NOMO-1 treated with DMSO at 0.1 percent for 48 hours (cell line): ENCODE measurements around the gene P2RY8.
"Not testable (repeated sequence)": the region's sequence is repeated elsewhere in the genome, so short reads cannot be mapped to it uniquely, and the experiment has no call there.

ENCODE experiments used
- DNase-seq: peaks from one replicate; lab custom pipeline; 2025; ENCODE audit not compliant: unreplicated experiment; lab: John Stamatoyannopoulos, UW

The P2RY8 gene

DNA sequence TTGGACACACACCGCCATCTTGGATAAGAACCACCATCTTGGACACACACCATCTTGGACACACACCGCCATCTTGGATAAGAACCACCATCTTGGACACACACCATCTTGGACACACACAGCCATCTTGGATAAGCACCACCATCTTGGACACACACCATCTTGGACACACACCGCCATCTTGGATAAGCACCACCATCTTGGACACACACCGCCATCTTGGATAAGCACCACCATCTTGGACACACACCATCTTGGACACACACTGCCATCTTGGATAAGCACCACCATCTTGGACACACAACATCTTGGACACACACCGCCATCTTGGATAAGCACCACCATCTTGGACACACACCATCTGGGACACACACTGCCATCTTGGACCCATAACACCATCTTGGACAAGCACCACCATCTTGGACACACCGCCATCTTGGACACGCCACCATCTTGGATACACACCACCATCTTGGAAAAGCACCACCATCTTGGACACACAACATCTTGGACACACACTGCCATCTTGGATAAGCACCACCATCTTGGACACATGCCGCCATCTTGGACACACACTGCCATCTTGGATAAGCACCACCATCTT lies 88.9 kb downstream of the P2RY8 start:
- not testable (repeated sequence) for DNase-seq

DNA sequence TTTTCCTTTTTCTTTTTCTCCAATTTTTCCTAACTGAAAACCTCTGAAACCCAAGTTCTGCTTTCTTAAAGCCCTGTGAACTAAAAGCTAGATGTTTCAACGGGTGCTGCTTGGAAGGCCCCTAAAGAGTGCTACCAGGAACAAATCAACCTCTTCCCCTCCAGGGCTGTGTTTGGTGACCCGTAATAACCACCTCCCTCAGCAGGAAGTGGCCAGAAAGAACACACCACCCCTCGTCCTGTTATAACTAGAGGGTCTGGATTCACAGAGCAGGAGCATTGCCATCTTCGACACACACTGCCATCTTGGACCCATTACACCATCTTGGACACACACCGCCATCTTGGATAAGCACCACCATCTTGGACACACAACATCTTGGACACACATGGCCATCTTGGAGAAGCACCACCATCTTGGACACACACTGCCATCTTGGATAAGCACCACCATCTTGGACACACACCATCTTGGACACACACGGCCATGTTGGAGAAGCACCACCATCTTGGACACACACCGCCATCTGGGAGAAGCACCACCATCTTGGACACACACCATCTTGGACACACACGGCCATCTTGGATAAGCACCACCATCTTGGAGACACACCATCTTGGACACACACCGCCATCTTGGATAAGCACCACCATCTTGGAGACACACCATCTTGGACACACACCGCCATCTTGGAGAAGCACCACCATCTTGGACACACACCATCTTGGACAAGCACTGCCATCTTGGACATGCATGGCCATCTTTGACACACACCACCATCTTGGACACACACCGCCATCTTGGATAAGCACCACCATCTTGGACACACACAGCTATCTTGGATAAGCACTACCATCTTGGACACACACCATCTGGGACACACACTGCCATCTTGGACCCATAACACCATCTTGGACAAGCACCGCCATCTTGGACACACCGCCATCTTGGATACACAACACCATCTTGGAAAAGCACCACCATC lies 89.7 kb downstream of the P2RY8 start:
- DNase-seq: not testable (repeated sequence)

DNA sequence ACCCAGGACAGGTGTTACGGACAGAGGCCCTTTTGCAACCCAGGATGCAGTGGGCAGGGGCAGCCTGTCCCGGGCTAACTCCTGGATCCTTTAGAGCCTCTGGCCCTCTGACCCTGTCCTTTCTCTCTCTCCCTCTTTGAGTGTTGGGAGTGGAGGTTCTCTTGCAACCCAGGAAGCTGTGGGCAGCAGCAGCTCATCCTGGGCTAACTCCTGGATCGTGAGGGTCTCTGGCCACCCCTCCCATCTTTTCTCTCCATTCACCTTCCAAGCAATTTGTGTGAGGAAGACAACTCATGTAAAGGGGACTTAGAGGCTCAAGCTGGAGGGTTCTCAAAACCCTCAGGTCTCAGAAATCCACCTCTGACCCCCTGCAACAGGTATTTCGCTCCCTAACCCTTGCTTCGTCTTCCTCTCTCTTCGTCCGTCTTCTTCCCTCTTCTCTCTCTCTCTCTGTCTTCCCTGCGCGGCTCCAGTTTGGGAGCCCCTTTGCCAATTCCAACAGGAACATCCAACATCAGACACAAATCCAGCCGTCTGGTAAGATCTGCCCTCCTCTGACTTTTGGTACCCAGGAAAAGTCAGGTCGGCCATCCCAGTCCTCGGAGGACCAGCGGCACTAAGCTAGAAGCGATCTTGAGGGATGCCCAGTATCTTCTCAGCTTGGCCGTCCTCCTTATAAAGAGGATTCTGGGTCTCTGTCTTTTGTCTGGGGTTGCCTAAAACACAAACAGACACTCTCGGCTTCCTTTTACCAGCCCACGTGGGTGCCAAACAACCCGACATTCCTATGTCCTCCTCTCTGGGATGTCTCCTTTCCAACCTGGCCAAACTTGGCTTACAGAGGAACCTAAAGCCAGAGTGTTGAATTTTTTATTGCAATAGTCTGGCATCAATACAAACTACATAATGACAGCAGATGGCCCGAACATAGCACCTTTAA lies 92.2 kb downstream of the P2RY8 start:
- no peak for DNase-seq

DNA sequence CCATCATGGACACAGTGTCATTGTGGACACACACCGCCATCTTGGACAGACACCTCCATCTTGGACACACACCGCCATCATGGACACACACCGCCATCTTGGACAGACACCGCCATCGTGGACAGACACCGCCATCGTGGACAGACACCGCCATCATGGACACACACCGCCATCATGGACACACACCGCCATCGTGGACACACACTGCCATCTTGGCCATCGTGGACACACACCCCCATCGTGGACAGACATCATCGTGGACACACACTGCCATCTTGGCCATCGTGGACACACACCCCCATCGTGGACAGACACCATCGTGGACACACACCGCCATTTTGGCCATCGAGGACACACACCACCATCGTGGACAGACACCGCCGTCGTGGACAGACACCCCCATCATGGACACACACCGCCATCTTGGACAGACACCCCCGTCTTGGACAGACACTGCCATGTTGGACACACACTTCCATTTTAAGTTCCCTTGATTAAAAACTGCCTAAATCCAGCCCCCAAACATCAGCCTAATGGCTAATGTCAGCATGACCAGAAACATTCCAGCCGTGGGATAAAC lies 93.4 kb downstream of the P2RY8 start:
- no peak for DNase-seq

DNA sequence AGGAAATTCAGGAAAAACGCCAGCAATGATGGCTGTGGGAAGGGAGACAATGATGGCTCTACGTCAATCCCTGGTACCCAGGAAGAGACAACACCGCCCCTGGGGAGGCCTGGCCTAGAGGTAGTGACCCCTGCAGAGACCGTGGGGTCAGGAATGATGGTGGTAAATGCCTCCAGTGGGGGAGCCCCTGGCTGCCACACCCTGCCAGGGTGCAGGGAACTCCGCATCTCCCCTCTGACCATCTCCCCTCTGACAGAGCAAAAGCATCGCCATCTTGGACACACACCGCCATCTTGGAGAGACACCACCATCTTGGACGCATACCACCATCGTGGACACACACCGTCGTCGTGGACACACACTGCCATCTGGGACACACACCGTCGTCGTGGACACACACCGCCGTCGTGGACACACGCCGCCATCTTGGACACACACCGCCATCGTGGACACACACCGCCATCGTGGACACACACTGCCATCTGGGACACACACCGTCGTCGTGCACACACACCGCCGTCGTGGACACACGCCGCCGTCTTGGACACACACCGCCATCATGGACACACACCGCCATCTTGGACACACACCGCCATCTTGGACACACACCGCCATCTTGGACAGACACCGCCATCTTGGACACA lies 94.1 kb downstream of the P2RY8 start:
- DNase-seq: no peak

DNA sequence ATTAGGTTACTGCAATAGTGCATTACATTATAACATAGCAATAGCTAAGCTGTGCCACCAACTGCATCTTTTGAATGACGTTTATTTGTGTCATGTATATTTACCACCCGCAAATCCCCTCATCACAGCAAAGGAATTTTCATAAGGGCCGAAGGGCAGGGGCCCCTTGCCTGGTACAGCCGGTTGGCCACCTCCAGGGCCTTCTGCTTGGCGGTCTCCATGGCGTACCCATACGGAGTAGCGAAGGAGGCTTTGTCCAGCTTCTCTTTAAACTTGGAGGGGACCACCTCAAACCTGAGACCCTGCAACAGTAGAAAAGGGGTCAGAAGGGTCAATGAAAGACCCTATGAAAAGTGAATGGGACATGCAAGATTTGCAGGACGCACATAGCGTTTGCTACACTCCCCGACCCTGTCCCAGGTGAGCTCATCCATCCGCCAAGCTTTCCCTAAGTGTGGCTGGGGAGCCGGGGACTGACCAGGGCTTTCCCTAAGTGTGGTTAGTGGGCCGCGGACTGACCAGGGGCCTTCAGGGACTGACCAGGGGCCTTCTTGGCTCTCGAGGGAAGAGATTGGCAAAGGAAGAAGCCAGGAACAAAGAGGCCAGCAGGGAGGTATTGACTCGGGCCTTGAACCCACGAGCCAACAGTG lies 94.8 kb downstream of the P2RY8 start:
- DNase-seq: no peak

DNA sequence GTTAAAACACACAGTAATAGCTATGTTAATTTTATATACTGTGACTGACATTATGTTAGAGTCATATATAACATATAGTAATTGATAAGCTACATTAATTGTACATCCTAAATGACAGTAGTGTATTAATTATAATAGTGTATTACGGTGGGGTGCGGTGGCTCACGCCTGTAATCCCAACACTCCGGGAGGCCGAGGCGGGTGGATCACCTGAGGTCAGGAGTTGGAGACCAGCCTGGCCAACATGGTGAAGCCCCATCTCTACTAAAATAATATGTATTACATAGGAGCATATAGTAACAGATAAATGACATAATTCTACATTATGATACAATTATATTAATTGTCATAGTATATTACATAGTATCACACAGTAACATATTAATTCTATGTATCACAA lies 96.5 kb downstream of the P2RY8 start:
- DNase-seq: no peak

DNA sequence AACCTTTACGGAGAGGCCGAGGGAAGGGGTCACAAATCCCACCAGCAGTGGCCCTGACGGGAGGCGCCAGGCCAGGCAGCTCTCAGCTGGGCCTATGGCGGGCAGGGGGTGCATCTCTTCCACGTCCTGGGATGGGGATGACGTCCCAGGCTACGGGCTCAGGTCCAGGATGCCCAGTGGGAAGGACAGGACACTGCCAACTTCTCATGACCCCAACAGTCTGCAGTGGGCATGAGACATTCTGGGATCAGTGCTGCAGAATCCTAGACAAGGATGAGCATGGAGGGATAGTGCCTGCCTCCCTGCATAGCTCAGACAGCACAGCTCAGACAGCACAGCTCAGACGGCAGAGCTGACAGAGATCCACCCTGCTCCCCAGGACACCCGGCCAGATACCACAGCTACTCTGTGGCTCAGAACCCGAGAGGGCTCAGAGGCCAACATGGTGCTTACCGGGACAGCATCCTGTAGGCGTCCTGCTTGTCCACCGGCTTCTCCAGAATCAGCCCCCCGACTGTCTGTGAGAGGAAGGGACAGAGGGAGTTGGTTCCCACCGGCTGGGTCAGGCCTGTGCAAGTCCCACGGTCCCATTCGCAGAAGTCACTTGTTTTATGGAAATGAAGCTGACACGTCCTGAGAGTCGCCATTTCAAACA lies 101.6 kb downstream of the P2RY8 start:
- no peak for DNase-seq

DNA sequence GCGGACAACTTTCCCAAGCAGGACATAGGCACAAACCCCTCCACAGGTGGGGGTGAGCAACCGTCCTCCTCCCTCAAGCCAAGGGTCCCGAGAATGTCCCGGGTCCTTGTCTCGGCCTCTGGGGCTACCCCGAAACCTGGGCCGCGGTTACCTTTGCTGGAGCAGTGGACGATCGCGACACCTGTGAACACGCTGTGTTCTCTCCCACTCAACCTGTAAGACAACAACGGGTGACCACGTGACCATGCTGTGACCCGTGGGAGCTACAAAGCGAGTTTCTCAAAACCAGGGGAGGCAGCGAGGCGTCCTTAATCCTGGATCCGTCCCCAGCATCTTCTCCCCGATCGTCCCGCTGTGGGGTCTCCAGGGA lies 102.1 kb downstream of the P2RY8 start:
- DNase-seq: no peak

DNA sequence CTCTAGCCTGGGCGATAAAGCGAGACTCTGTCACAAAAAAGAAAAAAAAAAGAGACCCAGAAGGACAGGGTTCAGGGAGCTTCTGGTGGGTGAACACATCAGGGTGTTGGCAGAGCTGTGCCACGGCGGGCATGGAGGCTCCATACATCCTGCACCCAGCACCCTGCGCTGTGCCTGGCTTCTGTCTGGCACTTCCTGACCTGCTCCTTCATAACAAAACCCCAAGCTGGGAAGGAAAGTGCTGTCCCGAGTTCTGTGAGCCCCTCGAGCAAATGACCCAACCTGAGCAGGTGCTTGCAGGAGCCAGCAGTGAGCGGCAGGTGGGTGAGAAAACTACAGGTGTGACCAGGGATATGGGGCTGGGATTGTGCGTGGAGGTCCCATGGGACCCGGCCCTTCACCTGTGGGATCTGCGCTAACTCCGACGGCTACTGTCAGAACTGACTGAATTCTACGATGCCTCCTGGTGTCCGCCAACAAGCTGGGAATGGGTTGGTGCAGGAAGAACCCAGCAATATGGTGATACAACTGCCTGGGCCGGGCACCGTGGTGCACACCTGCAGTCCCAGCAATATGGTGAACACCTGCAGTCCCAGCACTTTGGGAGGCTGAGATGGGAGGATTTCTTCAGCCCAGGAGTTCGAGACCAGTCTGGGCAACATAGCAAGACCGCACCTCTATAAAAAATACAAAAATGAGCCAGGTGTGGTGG lies 103.2 kb downstream of the P2RY8 start:
- DNase-seq: no peak

DNA sequence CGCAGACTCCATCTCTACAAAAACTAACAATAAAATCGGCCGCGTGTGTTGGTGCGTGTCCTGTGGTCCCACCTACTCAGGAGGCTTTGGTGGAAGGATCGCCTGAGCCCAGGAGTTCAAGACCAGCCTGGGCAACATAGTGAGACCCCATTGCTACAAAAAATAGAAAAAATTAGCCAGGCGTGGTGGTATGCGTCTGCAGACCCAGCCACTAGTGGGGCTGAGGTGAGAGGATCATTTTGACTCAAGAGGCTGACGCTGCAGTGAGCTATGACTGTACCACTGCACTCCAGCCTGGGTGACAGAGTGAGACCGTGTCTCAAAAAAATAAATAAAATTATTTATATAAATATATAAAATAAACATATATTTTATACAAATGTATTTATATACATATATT lies 106.5 kb downstream of the P2RY8 start:
- DNase-seq: no peak

DNA sequence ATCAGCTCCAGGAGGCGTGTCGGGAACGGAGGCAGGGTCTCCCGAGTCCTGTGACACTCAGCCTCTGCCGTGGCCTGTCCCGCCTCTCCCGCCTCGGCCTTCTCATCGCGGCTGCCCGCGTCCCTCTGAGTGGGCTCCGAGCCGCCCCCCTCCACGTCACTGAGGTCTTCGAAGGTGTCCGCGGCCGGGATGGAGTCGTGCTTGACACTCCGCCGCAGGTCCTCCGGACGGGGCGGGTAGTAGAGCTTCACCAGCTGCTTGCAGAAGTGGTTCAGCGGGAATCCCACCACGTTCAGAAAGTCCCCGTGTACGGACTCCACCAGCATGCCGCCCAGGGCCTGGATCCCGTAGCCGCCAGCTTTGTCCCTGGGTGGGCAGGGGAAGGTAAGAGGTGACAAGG lies 109.2 kb downstream of the P2RY8 start:
- DNase-seq: no peak

DNA sequence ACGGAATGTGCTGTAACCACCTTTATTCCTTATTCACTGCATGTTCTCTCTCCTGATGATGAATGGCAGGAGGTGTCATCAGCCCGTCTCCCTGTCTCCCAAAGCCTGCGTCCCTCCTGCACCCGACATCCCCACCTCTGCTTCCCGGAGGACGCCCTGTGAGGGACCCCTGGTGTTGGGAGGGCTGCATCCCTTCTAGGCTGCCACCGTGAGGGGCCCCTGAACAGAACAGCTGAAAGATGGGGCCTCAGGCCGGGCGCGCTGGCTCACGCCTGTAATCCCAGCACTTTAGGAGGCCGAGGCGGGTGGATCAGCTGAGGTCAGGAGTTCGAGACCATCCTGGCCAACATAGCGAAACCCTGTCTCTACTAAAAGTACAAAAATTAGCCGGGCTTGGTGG lies 110.7 kb downstream of the P2RY8 start:
- DNase-seq: not testable (repeated sequence)

DNA sequence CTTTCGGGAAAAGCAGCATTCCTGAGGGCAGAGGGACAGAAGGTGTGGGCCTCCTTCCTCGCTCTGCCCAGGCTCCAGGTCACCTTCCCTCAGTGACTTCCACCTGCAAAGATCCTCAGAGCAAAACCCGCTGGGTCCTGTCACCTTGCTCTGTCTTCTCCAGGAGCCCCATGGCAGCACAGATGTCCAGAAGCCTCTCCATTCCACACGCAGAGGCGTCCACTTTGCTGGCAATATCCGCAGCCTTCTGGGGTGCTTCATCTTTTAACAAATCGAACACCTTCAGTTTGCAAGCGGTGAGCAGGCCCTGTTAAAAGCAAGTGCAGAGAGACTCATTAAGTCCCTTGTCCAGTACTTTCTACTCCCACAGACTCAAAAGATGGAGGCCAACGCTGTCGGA lies 111.6 kb downstream of the P2RY8 start:
- DNase-seq: no peak

DNA sequence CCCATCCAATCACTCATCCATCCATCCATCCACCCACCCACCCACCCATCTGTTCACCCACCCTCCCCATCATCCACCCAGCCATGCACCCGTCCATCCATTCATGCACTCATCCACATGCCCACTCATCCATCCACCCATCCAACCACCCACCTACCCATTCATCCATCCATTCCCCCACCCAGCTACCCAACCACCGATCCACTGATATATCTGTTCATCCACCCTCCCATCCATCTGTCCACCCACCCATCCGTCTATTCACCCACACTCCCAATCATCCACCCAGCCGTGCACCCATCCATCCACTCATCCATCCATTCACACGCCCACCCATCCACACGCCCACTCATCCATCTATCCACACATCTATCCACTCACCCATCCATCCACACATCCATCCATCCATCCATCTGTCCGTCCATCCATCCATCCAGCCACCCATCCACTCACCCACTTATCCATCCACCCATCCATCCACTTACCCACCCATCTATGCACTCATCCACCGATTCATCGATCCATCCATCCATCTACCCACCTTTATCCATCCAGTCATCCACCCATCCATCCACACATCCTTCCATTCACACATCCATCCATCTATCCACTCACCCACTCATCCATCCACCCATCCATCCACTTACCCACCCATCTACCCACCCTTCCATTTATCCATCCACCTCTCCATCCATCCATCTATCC lies 112.7 kb downstream of the P2RY8 start:
- DNase-seq: no peak

DNA sequence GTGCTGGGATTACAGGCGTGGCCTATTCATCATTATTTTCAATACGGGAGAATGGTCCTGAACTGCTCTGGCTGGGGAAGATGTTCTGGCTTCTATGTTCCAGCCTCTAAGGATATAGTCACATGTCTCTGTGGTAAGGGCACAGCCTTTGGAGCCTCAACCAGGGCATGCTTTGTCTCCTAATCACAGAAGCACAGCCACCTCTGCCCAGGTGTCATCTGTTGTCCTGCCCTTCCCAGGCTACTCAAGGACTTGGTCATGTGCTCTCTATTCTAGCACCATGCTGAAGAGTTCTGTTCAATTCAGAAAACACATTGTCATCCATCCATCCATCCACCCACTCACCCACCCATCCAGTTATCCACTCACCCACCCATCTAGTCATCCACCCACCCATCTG lies 113.8 kb downstream of the P2RY8 start:
- DNase-seq: no peak

DNA sequence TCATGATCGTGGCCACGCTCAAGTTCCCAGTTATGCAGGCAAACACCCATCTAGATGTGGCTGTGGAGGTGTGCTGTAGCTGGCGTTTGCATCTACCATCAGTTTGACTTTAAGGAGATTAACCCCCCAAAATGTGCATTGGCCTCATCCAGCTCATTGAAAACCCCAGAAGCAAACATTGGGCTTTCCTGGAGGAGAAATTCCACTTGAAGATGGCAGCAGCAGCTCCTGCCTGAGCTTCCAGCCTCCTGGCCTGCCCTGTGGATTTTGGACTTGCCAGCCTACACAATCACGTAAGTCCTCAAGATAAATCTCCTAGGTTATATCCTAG lies 114.9 kb downstream of the P2RY8 start:
- DNase-seq: no peak

DNA sequence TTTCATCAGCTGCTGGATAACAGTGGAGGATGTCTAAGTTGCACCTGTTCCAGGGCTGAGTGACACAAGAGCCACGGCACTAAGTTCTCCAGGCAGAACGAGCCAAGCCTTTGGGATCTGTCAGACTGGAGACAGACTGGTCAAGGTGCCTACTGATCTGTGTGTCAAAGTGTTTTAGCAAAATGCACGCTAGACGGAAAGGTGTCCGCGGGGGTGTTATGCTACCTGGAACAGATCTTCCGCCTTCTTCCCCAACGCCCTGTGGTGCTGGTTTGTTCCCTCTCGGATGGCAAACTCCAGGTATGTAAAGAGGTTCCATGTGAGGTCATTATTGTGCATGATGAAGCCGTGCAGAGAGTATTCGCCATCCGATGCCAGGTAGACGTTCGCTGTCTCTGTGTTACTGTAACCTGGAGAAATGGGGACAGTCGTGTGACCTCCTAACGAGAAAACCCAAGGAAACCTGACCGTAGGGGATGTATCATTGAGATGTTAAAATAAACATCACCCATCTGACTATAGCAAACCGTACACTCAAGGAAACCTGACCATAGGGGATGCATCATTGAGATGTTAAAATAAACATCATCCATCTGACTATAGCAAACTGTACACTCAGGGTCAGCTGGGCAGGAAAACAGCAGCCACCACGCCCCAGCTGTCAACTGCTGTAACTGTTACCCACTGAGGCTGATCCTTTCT lies 115.4 kb downstream of the P2RY8 start:
- no peak for DNase-seq
